Activated CD4-positive, alpha-beta T cell treated with anti-CD3 and anti-CD28 coated beads, Interleukin-10, Interleukin-2, amounts not matched to agents 100 ng/mL and 50 ng/mL, durations not matched to agents 16 hours and 8 hours (primary cell): Measurements from ENCODE around the gene RIGI.
"Not testable (repeated sequence)": the region's sequence is repeated elsewhere in the genome, so short reads cannot be mapped to it uniquely, and the experiment has no call there.

Experiments
- DNase-seq: peaks from one replicate; pipeline ENCODE4 v3.0.0-alpha.2; 2020

The RIGI gene

GRCh38 chr9:32526041-32526706 lies at the start of gene RIGI:
Gene RIGI (minus strand): TSS chr9:32526196. CDS start chr9:32526166, 30 bp downstream.
- peak; percentile 76 for DNase-seq

- DNase-seq: no peak
Observed at GRCh38 chr9:32574858-32575257, 48.9 kb upstream of the RIGI start.

GRCh38 chr9:32573821-32574220 lies 47.8 kb upstream of the RIGI start:
- no peak for DNase-seq

DNA sequence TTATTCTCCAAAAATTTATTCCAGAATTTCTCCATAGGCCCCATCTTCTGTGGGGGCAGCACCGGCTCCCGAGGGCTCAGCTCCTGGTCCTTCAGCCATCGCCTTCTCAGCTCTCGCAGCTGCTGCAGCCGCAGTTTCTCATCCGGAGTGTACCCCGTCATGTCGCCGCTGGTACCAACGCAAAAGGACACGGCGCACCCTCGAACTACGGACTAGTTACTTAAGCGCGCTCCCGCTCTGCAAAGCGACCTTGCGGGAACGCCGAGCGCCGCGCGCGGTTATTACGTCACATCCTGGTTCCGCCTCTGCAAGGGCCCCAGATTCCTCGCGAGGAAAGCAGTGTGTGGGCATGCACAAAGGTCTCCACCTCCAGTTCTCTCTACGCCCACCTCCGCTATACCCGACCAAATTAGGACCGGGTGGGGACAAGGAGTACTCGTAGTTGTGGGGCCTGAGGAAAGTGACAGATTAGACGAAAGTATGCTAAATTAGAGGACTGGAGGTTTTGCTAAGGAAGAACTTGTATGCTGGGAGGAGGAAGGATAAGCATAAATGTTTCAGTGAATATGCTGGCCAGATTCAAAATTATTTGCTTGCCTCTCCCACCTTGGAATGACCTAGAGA lies 47.0 kb upstream of the RIGI start, which contains the start of gene NDUFB6:
Gene NDUFB6 (minus strand): TSS at position 260 of the 624 bp plus-strand sequence. CDS start 99 bp downstream, at position 161.
- DNase-seq: peak; percentile 96

DNA sequence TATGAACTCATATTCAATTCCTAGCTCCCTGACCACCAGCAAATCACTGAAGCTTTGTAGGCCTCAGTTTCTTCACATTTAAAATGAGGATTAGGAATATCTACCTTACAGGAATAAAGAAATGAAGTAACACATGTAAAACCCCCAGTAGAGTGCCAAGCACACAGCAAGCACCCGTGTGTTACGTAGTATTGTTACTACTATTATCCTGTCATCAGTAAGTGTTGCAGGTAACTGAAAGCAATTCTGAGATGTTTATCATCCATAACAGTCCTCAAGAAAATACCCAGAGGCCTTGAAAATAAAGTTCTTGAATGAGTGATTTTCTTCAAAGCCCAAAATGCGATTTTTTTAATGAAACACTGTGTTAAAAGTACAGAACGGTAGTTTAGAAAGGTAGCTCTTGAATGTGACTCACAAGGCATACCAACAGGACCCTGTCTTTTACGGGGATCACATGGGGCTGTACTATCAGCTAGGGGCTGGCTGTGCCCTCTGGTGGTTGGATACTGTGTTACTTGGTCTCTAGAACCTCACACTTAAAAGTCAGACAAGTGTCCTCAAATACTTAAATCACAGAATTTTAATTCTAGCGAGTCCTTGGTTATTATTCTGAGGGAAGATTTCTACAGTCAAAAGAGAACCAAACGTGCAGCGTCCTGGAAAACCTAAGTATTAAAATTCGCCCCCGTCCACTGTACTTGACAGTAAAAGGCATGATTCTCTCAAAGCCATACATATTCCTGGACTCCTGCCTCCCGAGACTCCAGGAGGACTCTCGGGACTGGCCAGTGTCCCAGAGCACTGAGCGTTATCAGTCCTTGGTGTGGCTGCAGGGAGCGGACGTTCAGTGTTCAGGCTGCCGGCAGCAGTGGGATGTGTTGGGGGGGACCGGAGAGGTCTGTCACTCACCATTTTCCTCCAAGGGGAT lies 46.2 kb upstream of the RIGI start:
- DNase-seq: peak; percentile 87

GRCh38 chr9:32570262-32570661 lies 44.3 kb upstream of the RIGI start:
- no peak for DNase-seq

- DNase-seq: no peak
Observed at GRCh38 chr9:32566770-32567169, 40.8 kb upstream of the RIGI start.

DNA sequence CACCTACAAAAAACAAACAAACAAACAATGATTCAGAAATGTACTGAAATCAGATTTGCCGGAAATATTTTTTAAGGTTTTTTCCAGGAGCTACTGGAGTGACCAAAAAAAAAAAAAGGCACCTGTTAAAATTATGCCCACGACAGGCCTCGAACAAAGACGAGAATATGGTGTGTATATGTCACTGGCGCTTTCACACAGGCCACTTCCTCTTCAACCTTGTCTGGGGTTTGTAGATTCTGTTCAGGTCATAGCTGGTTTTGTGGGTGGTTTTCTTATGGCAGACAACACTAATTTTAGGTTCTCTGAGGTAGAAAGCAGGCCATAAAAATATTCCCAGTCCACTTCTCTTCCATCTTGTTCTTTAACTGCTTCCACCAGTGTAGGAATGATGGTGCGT lies 40.0 kb upstream of the RIGI start:
- DNase-seq: no peak

- DNase-seq: no peak
Observed at GRCh38 chr9:32558408-32558934, 32.5 kb upstream of the RIGI start.

DNA sequence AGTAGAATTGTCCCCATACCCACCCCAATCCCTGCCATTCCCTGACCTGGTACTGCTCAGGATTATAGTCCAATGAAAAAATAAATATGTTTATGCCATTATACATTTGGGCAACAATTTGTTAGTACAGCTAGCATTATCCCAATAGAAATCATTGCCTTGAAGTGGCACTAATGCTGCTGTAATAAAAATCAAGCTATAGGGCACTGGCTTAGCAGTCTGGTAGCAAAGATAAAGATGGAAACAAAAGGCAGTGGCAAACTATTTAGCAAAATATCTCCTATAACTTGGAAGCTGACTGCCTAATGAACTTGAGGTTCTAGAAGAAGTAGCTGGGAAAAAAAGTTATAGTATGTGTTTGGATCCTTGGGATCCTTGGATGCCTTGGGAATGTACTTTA lies 28.6 kb upstream of the RIGI start:
- DNase-seq: no peak

GRCh38 chr9:32554107-32554506 lies 28.1 kb upstream of the RIGI start:
- no peak for DNase-seq

DNA sequence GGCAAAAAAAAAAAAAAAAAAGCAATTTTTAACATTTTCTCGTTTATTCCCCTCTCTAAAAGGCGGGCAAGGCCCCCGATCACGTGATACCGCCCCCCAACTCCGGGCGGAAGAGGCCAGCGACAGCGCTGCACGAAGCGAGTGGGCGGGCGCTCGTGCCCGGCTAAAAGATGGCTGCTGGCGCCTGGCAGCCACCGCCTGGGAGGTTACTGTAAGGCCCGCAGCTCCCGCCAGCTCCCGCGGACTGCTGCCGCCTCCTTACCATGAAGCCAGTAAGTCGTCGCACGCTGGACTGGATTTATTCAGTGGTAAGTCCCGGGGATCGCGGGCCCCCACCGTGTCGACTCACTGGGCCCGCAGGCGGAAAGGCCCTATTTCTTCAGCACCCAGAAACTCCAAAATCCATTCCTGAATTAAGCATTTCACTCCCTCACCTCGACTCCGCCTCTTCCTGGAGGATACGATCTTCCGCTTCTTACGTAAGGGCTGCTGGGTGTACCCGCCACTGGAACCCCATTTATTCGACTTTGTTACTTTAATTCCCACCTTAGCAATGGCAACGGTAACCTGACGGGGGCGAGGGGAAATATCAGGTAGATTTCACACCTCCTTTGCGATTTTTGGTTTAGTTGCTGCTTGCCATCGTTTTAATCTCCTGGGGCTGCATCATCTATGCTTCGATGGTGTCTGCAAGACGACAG lies 26.3 kb upstream of the RIGI start, which contains the start of the genes SMIM27 and TOPORS:
Gene SMIM27 (plus strand): TSS at position 156 of the 701 bp plus-strand sequence. CDS start 108 bp downstream, at position 264.
Gene TOPORS (minus strand): TSS at position 415 of the 701 bp plus-strand sequence. CDS start 150 bp downstream, at position 265.
- peak; percentile 93 for DNase-seq

DNA sequence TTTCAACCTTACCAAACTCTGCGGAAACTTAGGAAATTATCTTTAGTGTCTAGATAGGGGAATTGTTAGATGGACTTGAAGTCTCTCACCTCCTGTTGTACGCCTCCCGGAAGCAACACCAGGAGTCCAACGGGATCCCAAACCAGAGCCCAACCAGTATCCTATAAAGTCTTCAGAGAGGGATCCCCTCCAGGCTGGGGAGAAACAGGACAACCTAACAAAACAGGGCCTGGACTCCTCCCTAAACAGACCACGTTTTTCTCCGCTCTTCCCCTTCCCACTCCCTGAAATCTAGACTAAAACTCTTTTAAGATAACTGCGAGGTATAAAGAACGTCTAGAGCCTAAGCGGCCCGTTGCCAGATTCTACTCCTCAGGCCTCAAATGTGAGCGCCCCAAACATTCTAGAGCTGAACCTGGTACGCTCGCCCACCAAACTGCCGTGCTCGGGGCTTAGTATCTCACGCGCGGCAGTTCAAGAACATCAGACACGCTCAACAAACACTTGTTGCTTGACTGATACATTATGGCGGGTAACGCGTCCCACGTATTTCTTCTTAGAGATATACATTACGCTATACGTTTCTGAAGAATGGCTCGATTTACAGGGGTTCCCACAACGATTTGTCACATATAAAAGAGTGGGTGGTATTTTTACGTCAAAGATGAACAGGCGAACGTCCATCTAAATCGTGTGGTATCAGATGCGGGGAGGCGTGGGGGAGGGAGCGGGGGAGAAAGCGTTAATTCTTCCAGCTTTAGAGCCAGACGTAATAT lies 25.5 kb upstream of the RIGI start:
- DNase-seq: peak; percentile 43

DNA sequence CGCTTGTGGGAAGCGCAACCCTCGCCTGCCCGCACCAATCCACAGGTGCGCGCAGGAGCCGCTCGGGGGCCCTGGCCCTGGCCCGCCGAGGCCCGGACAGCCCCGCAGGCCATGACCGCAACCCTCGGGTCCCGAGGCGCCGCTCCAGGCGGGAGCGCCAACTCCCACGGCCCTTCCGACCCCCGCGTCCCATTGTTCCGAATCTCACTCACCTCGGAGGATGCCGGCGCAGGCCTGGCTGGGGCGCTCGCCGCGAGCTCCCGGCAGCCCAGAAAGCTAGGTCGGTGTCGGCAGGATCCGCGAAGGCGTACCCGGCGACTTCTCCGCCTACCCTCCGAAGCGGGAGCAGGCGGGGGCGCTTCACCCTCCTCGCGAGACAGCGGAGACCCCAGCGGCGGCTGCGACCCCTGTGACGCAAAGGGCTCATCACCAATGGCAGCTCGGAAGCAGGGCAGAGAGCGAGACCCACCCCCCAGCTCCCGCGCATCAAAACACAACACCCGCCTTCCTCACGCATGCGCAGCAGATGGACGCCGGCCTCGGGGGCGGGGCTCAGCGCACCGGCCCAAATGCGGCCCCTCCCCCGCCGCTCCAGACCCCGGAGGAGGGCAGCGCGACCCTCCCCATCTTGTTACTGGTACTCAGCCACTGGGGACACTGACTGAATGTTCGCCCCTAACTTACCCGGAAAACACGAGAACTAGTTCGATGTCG lies 24.7 kb upstream of the RIGI start:
- DNase-seq: peak; percentile 95

DNA sequence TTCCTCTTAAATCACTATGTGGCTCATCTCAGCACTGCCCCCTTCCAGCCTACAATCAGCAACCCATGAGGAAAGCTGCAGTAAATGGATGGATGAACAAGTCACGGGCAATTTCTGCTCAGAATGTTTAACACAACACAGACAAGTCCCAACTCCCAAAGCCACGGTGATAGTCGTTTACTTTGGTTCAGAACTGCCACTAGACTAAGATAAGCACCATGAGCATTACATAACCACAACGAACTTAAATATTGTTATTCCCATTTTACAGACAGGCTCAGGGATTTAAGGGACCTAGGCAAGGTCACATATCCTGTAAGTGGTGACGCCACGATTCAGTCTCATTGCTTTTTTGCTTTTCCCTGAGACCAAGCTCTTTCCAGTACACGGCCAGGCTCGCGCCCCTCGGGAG lies 24.2 kb upstream of the RIGI start:
- DNase-seq: peak; percentile 1

DNA sequence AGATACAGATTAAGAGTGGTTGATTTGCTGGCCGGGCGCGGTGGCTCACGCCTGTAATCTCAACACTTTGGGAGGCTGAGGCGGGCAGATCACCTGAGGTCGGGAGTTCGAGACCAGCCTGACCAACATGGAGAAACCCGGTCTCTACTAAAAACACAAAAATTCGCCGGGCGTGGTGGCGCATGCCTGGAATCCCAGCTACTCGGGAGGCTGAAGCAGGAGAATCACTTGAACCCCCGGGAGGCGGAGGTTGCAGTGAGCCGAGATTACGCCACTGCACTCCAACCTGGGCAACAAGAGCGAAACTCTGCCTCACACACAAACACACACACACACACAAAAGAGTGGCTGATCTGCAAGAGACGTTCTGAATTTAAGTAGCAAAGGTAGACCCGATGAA lies 22.2 kb upstream of the RIGI start:
- not testable (repeated sequence) for DNase-seq

DNA sequence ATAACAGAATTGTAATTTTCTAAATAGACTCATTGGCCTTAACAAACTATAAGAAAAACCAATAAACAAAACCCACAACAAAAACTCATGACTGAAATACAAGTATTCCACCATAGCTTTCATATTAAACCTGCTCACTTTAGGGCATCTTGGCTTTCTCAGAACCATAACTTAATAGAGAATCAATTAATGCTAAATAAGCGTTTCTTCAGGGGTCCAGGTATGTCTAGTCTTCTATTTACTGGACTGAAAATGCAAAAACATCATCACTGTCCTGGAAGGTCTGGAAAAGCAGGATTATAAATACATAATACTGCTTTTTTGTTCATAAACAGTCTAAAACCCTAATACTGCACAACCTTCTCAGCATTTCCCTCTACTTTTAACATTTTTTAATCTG lies 19.9 kb upstream of the RIGI start:
- no peak for DNase-seq

DNA sequence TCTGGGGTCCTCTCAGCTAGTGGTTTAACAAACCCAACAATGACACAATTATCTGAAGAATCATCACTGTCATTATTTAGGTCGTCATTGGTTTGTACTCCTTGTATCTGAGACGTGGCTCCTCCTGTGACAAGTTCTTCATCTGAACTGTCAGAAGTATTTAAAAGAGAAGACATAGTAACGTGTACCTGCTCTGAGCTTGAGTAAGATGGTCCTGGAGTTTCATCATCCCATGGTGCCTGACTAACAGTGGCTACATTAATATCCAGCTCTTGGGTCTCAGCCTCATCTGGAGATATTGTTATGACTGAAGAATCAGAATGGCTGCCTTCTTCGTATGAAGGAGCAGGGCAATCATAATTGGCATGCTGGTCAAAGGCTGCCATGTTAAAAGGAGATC lies 17.1 kb upstream of the RIGI start:
- no peak for DNase-seq

GRCh38 chr9:32533816-32534215 lies 7.8 kb upstream of the RIGI start:
- DNase-seq: no peak

GRCh38 chr9:32533336-32533735 lies 7.3 kb upstream of the RIGI start:
- no peak for DNase-seq

DNA sequence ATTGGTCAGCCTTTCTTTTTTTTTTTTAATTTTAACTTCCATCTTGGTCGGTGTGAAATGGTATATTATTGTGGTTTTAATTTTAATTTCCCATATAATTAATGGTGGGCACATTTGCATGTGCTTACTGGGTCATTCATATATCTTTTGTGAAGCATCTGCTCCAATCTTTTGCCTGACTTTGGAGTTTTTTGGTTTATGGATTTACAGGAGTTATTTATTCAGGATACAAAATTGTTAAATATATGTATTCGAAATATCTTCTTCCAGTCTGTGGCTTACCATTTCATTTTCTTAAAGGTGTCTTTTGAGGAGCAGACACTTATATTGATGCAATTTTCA lies 682 bp upstream of the RIGI start:
- no peak for DNase-seq
